Stimulated activated CD4-positive, alpha-beta T cell treated with anti-CD3 and anti-CD28 coated beads, TNF-alpha, amount 100 ng/mL, for 48 hours (primary cell): ENCODE data around the gene SMPD2.
"Not testable (repeated sequence)": the region's sequence is repeated elsewhere in the genome, so short reads cannot be mapped to it uniquely, and the experiment has no call there.

ENCODE experiments used
- DNase-seq, 3 donors: peaks; one replicate each; pipeline ENCODE4 v3.0.0-alpha.2; 2020; ENCODE audit warnings: low read depth in 3 of 3

SMPD2 gene

DNA sequence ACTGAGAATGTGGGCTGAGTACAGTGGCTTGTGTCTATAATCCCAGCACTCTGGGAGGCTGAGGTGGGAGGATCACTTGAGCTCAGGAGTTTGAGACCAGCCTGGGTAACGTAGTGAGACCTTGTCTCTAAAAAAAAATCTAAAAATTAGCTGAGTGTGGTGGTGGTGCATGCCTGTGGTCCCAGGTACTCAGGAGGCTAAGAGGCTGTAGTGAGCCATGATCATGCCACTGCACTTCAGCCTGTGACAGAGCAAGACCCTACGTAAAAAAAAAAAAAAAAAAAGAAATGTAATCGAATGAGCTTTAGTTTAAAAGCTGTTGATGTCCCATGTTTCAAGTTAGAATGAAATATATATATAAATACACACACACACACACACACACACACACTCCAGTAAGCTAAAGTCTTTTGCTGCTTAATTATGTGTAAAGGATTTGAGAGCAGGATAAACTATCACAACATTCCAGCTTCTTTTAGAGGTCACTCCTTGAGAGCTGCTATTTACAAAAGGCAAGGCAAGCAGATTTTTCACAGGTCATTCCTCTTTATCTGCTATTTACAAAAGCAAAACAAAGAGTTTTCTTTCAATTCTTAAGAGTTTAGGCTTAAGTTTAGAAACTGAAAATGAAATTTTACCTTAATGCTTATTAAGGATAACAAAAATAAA lies 19.8 kb downstream of the SMPD2 start:
- DNase-seq = no peak

DNA sequence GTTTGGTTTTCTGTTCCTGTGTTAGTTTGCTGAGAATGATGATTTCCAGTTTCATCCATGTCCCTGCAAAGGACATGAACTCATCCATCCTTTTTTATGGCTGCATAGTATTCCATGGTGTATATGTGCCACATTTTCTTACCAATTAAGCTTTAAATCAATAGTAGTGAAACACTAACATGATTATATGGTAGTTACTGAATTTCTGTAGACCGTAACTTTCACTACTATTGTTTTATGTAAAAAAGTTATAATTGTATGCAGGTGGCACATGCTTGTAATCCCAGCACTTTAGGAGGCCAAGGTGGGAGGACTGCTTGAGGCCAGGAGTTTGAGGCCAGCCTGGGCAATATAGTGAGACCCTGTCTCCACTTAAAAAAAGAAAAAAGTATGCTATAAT lies 20.7 kb downstream of the SMPD2 start:
- not testable (repeated sequence) for DNase-seq

DNA sequence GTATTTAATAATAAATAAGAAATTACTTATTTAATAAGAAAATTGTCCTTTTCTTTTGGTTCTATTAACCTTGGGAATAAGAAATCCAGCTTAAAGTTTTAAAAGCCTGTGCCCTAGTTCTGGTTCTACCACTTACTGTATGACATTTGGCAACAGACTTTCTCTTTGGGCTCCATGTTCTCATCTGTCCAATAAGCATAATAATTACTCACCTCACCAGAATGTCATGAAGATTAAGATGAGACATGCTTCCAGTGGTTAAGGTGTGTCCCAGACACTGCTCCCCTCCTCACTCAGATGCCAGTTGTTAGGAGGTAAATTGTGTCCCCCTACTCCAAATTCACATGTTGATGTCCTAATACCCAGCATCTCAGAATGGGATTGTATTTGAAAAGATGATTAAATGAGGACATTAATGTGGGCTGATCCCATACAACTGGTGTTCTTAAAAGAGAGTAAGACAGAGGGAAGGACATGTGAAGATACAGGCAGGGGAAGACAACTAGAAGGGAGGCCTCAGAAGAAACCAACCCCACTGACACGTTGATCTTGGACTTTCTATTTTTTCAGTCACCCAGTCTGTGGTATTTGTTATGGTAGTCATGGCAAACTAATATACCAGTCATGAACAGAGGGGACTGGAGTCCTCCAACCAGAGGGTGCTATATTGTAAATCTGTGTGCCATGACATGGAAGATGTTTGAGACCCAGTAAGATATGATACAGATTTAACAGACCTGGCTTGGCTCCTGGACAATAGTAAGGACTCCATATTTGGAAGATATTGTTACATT lies 21.4 kb downstream of the SMPD2 start:
- no peak for DNase-seq

GRCh38 chr6:109465772-109466171 lies 25.2 kb downstream of the SMPD2 start:
- DNase-seq = no peak

DNA sequence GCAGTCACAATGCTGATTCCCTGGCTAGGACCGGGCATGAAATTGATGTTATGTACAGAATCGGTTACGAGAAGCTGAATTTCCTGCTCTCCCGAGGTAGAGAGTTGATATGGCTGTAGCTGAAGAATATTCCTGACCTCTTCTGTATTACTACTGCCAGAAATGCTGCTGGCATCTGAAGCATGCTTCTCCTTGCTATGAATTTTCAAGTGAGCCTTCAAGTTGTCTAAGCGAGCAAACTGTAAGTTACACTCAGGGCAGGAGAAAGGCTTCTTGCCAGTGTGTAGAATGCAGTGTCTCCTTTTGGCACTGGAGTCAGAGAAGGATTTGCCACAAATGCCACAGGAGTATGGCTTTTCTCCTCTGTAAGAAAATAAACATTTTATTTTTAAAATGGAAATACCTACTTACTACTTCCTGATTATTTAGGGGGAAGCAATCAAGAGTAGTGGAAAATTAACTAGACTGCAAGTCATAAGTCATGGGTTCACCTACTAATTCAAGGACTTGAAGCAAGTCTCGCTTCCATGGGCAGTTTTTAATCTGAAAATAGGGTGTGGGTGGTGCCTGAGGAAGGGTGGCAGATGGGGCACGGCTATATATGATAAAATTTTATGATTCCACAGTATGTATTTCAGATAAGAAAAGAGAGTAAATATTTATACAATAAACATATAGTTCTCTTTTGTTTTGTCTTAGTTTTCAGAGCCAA lies 25.8 kb downstream of the SMPD2 start:
- no peak for DNase-seq

DNA sequence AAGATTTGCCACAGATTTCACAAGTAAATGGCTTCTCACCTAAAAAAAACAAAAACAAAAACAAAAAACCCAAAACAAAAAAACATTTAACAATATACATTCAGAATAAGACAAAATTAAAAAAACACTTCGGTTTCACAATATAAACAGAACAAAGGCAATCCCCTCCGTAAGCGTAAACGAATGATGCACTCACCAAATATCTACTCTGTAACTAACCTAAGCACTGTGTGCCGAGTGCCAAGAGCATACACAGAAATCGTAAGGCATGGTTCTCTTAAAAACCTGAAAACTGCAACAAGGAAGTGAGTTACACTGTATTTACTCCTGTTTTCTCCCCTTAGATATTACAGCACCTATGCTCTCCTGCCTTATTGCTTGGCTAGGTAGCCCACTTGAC lies 27.2 kb downstream of the SMPD2 start:
- DNase-seq = no peak

DNA sequence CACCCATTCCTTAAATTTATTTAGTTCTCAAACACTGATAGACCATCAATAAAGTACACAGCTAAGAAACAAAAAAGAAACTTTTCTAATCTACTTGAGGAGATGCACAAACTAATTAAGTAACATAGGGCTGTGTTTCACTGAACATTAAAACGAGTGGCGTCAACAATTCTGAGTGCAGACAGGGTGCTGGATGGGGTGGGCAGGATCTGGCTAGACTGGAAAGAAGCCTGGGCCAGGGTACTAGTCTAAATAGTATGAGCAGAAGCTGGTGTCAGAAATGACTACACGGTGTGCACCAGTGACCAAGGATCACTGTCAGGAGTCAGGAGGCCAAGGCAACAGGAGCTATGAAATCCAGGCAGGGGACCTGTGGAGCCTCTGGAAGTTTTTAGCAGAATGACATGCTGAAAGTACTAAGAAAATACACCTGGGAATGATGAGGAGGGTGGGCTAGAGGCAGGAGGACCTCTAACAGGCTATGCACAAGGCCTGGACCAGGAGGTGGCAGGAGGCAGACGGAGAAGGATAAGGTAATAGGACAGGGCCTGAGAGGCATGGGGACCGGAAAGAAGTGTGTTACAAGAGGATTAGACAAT lies 29.2 kb downstream of the SMPD2 start:
- DNase-seq = no peak

DNA sequence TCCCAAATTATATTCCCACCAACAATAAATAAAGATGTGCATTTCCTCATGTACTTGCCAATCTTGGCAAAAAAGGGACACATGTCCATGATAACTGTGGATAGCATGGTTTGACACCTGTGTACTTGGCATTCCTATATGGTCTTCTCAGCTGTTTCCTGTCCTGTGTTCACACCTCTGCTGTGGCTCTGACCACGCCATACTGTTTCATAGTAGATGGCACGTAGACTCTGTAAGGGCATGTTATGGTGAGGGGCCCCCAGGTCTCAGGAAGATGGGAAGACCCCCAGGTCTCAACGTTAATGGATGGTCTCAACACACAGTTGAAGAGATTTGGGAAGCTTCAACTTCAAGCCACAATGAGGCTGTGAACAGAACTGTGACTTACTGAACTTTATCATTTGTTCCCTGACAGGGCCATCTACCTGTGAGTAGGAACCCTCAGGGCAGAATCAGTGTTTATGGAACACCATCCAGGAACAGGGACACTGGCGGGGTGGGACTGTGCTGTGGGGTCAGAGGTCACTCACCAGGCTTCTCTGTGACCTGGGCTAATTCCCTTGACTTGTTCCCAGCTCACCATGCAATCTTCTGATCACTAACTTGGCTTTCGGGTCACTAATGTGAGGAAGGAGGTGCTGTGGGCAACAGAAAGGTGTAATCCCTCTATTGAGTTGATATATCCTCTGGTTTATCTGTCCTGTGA lies 30.7 kb downstream of the SMPD2 start:
- DNase-seq = no peak

DNA sequence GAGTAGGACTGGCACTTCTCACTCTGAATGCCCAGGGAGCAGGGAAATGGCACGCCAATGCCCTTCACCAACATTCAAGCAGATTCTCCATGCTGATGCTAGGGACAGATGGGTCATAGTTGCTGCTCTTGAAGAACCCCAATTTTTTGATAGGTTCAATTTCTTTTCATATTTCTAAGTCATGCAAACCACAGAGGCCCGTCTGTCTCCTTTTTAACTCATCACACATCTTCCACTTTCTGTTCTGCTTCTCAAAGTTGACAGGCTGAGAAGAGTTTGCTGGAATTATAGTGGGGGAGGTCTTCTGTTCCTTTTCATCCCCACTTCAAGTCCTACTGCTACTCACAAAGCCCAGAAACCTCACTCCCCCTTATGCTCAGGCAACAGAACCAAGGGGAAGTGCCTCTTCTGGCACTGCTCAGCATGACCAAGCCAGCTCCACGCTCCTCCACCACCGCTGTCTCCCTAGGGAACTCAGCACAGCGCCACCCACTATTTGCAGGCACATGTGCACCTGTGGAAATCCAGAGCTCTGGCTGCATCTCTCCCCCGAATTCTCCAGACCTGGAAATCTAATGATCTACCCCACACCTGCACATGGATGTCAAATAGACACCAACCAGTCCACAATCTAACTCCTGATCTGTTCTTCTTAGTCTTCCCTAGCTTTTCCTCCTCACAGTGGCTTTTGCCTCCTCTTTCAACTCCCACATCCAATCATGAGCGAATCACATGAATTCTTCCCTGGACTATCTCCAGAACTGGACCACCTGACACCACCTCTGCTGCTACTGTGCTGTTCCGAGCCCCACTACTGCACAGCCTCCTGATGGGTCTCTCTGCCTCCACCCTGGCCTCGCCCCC lies 31.8 kb downstream of the SMPD2 start:
- DNase-seq = no peak

DNA sequence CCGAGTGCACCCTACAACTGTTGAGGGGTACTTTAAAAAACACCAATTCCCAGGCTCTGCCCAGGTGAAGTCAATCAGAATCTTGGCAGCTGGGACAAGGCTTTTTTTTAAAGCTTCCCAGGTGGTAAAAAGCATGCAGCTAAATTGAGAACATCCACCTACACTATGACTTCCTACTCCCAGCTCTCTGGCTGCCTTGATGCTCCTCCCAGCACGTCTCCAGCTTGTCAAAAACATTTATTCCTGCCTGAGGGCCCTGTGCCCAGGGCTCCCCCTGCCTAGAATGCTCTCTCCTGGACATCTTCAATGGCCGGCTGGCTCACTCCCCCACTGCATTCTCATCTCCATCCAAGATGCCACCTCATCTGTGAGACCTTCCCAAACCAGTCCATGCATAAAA lies 32.6 kb downstream of the SMPD2 start:
- no peak for DNase-seq

DNA sequence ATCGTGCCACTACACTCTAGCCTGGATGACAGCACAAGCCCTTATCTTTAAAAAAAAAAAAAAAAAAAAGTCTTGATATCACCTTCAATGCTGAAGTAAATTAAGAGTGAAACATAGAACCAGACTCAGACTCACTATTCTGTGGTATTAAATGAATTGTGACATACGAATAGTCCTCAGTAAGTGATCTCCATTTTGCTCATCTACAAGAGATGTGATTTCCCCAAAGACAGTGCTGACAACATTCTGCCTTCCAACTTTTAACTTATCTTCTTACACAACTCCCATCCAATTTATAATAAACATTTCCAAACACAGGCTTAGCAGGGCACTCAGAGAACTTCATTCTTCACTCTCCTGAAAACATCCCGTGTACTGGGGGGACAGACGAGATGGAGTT lies 34.5 kb downstream of the SMPD2 start:
- no peak for DNase-seq

DNA sequence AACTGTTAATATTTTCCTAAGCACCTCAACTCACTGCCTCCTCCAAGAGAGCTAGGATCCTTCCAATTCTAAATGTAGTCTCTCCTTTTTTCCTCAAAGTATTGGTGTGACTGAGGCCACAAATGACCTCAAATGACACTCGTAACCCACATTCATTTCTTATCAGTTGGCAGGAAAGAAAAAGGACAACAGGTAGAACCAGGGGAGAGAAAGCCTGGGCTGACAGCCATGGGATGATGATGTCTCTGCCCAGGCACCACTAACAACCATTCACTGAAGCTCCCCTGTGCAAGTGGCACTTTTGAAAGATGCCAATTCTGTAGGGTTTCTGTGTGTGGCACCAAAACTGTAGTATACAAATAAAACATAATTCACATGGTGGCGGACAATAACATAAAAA lies 35.1 kb downstream of the SMPD2 start:
- DNase-seq = no peak

DNA sequence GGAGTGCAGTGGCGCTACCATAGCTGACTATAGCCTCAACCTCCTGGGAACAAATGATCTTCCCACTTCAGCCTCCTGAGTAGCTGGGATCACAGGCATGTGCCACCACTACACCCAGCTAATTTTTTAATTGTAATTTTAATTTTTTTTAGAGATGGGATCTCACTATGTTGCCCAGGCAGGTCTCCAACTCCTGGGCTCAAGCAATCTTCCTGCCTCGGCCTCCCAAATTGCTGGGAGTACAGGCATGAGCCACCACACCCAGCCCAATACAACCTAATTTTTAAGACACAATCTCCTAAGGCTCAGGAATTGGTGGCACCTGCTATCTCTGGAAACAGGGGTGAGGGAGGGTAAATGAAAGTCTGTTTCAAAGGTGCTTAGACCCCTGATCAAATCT lies 36.7 kb downstream of the SMPD2 start:
- no peak for DNase-seq

- no peak for DNase-seq
Observed at GRCh38 chr6:109477725-109478124, 37.2 kb downstream of the SMPD2 start.

DNA sequence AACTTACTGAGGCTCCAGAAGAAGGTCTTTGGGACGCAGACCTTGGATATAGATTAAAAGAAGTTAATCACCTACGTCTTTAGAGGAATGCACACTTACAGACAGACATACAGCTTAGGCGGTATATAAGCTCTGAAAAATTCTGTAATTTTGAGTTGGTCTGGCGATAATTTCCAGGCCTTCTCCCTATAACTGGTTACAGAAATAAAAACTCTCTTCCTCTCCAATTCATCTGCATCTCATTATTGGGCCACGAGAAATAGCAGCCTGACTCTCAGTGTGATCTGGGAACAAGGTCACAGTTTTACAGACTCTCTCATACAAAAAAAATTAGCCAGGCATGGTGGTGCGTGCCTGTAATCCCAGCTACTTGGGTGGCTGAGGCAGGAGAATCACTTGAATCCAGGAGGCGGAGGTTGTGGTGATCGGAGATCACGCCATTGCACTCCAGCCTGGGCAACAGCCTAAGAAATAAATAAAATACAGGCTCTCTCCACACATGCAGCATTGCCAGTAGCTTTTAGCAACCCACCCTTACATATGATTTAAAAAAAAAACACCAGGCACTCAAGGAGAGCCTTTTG lies 37.8 kb downstream of the SMPD2 start:
- DNase-seq = no peak

DNA sequence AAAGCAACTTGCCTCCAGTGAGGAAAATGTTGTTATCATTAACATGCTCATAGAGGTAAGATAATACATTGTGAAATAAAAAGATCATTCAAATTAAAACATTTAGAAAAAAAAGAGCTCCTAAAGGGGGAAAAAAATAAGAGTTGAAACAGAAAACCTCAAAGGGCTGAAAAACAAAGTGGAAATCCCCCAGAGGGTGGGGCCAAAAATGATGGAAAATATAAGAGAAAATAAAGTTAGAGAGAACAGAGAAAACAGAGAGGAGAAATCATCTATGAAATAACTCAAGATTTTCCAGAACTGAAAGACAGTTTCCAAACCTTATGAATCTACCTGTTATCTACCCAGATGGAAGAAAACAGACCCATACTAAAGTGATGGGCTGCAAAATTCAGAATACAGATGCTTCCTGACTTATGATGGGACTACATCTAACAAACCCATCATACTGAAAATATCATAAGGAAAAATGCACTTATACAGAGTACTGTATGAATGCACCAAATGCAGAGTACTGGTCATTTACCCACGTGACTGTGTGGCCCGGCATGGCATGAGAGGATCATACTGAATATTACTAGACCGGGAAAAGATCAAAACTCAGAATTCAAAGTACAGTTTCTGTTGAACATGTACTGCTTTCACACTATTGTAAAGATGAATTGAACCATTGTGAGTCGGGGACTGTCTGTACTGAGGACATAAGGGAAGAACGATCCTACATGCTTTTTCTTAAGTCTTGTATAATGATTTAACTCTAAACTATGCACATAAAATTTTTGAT lies 38.5 kb downstream of the SMPD2 start:
- DNase-seq = no peak

DNA sequence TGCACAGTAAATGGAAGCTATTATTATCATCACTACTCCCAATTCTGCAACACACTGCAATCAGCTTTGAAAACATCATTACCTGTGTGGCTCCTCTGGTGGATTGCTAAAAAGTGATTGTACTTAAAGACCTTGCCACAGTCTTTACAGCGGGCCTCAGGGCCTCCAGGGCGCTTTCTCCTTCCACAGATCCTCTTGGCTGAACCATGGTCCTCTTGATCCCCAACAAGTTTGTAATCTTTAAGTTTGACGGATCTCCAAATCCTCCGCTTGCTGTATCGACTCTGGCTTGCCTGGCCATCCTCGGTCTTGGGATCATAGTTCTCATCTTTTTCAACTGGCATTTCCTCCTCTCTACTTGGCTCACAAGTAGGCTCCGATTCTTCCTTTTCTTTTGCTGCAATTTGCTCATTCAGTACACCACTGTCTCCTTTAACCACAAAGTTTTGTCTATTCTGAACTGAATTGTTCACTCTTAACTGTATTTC lies 40.5 kb downstream of the SMPD2 start:
- no peak for DNase-seq

DNA sequence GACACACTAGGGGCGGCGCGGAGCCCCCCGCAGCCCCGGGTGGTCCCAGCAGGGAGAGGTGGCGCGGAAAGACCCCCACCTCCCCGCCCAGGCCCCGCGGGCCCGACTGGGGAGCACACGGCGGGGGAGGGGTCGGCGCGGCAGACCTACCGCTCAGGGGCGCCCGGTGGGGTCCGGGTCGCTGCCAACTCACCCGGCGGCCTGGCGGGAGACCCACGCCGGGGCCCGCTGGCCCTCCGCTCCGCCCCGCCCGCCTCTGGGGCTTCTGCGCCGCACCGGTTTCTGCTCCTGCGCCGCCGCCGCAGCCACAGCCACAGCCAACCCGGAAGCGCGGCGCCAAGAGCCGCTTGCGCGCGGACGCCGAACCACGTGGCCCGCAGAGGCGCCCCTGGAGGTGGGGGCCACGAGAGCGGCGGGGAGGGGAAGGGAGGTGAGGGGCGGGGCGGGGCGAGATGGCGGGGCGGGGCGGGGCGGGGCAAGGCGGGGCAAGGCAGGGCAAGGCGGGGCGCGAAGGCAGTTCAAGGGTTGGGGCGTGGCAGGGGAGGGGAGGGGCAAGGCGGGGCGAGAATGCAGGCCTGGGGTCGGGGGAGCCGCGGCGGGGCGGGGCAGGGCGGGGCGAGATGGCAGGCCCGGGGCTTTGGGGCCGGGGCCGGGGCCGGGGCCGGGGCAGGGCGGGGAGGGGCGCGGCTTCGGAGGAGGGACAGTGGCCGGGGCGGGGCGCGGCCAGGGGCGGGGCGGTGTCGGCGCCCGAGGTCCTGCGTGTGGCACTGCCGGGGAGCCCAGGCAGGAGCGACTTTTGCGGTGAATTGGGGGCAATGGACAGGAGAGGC lies 42.6 kb downstream of the SMPD2 start, which contains the start of gene ZBTB24:
ZBTB24 (minus strand) TSS at position 315 of the 830 bp plus-strand sequence. CDS start 1,193 bp downstream, outside the sequence.
- DNase-seq = peak; percentile 80 to 94 (median 85)

DNA sequence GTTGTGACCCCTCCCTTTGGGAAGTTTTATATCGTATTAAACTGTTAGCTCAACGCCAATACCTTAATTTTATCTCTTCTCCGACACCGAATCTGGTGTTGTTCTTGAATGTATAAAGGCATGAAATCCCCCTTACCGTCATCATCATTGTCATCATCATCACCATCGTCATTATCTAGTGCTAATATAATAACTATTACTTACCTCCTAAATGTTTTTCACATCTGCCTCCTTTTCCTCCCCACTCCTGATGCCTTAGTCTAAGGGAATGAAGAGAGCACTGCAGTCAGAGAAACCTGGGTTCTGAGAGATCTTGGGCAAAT lies 43.2 kb downstream of the SMPD2 start:
- no peak for DNase-seq
